HG02970 (cell line): ENCODE measurements around the gene MYO9B.

Experiments used
- ATAC-seq: cut with Tn5 transposase; IDR thresholded peaks from one replicate; pipeline ENCODE4 v1.9.1; 2021; ENCODE audit warnings: mild to moderate bottlenecking, moderate library complexity, moderate number of reproducible peaks; ENCODE audit not compliant: unreplicated experiment, low FRiP score

The MYO9B gene

GRCh38 chr19:17075035-17075863, at the start of gene MYO9B, which contains the start of gene HAUS8:
TSS of gene MYO9B (plus strand) at chr19:17075777. CDS start at chr19:17101718, 25,941 bp downstream.
TSS of gene HAUS8 (minus strand) at chr19:17075452. CDS start at chr19:17075422, 30 bp downstream.
- ATAC-seq, result peak; percentile 81

- ATAC-seq, result no peak
Observed at GRCh38 chr19:17025991-17026658, 49.5 kb upstream of the MYO9B start.

- no peak for ATAC-seq
Observed at GRCh38 chr19:17026706-17027534, 48.7 kb upstream of the MYO9B start, which contains the start of gene CPAMD8. TSS of gene CPAMD8 (minus strand) at chr19:17026810. CDS start at chr19:17026642, 168 bp downstream.

- ATAC-seq, result no peak
Observed at GRCh38 chr19:17027535-17027975, 48.0 kb upstream of the MYO9B start.

- ATAC-seq, result no peak
Observed at GRCh38 chr19:17031741-17032140, 43.8 kb upstream of the MYO9B start.

GRCh38 chr19:17035842-17036424, 39.6 kb upstream of the MYO9B start:
- no peak for ATAC-seq

GRCh38 chr19:17036640-17037039, 38.9 kb upstream of the MYO9B start:
- ATAC-seq, result no peak

GRCh38 chr19:17037184-17037583, 38.4 kb upstream of the MYO9B start:
- no peak for ATAC-seq

GRCh38 chr19:17037966-17038500, 37.5 kb upstream of the MYO9B start:
- no peak for ATAC-seq

- no peak for ATAC-seq
Observed at GRCh38 chr19:17041976-17042375, 33.6 kb upstream of the MYO9B start.

GRCh38 chr19:17043744-17044143, 31.8 kb upstream of the MYO9B start:
- no peak for ATAC-seq

- ATAC-seq, result no peak
Observed at GRCh38 chr19:17045907-17046502, 29.6 kb upstream of the MYO9B start.

- ATAC-seq, result no peak
Observed at GRCh38 chr19:17048885-17049453, 26.6 kb upstream of the MYO9B start.

GRCh38 chr19:17049711-17050280, 25.8 kb upstream of the MYO9B start:
- ATAC-seq, result no peak

- no peak for ATAC-seq
Observed at GRCh38 chr19:17052439-17052838, 23.1 kb upstream of the MYO9B start.

GRCh38 chr19:17054746-17055145, 20.8 kb upstream of the MYO9B start:
- ATAC-seq, result no peak

- ATAC-seq, result no peak
Observed at GRCh38 chr19:17055636-17056035, 19.9 kb upstream of the MYO9B start.

- no peak for ATAC-seq
Observed at GRCh38 chr19:17058236-17058635, 17.3 kb upstream of the MYO9B start.

- ATAC-seq, result no peak
Observed at GRCh38 chr19:17060802-17061201, 14.8 kb upstream of the MYO9B start.
